ENCODE data around the gene DIO1. TPM values are rescaled to one million over a fixed set of nuclear protein-coding genes. Genes with fewer than 3 reads are reported as not detected.
A peak's percentile ranks its signal among the peaks of the same experiment; 100 is the strongest.

DIO1 gene
- total RNA-seq (2021) (not detected in 2 replicates), Bru-seq, nascent RNA (not detected), BruChase-seq, experiment 1, labeled RNA remaining after a 2-hour chase (percentile 7 among the genes with signal in this experiment), BruChase-seq, experiment 2, labeled RNA remaining after a 6-hour chase (not detected)
- long read RNA-seq, partial matches to known transcripts, result 0 of 3 reads
- long read RNA-seq, other reads (novel, unspliced or antisense), result 3 of 3 reads

DNA sequence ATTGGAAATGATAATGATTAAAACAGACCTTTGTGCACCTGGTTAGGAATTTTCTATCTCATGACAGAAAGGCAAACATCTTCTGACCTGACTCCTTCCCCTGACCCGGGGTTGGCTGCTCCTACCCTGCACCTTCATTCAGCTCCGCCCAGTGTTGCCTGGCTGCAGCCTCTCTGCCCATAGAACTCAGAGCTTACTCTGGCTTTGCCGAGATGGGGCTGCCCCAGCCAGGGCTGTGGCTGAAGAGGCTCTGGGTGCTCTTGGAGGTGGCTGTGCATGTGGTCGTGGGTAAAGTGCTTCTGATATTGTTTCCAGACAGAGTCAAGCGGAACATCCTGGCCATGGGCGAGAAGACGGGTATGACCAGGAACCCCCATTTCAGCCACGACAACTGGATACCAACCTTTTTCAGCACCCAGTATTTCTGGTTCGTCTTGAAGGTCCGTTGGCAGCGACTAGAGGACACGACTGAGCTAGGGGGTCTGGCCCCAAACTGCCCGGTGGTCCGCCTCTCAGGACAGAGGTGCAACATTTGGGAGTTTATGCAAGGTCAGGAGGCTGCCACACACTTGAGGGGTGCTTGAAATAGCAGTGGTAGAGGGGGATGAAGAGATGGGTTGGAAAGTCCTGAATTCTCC is at the start of gene DIO1:
Gene DIO1, plus strand, starts transcription at position 189 of the 638 bp plus-strand sequence. Its CDS starts 24 bp downstream, at position 213.
- no peak for DNase-seq
- TF ChIP-seq CTCF (conservative IDR thresholded peaks at IDR 0.05), result no peak
- TF ChIP-seq EZH2 (IDR thresholded peaks at IDR 0.05; ENCODE audit: low read depth), result no peak
- no peaks in the 10 kb centered on the region for H3K27me3 ChIP-seq (ENCODE audit: insufficient read depth, low read depth)
- intact Hi-C loops (cut with micrococcal nuclease; ENCODE audit: unreplicated experiment), result no loop called here
- POLR2A ChIA-PET (ENCODE audit: unreplicated experiment), result interaction anchor here (0.5 to 0.6 kb wide), 3 partner anchors 21 to 182 kb away, joined by 3 to 6 read pairs (median 5); no protein-coding TSS in a partner anchor
- H4K20me1 ChIP-seq (ENCODE audit: insufficient read depth), result no peaks in the 10 kb centered on the region
- CTCF ChIA-PET, result interaction anchor here (0.6 kb wide), 1 partner anchor 51 kb away, joined by 3 read pairs; the partner anchor contains the start of gene IFT25
- no peaks in the 10 kb centered on the region for H3K9me2 ChIP-seq (ENCODE audit: insufficient read depth)
- no peak within 1 kb of the TSS for H3K4me3 ChIP-seq
- H3K36me3 ChIP-seq (ENCODE audit: low read depth), result no peaks in the 10 kb centered on the region
- H3K9me3 ChIP-seq (ENCODE audit: insufficient read depth, low read depth), result no peaks in the 10 kb centered on the region
- BruUV-seq (replicated peaks), result no TSS peak
- H3K79me2 ChIP-seq (ENCODE audit: low read depth), result peaks cover 4% of the 10 kb centered on the region
- H3K4me1 ChIP-seq (replicated peaks; ENCODE audit: insufficient read depth), result peaks cover 28% of the 10 kb centered on the region
- no peak within 1 kb of the TSS for H3K4me2 ChIP-seq
- H3K27ac ChIP-seq, result no peak within 1 kb of the TSS
- peaks cover 18% of the 10 kb centered on the region for H3F3A ChIP-seq (ENCODE audit: insufficient read depth, low read depth)
- H2AFZ ChIP-seq, result no peak within 1 kb of the TSS

GRCh38 chr1:53847980-53848379 is 46.0 kb upstream of the DIO1 start:
- H3K27me3 ChIP-seq (ENCODE audit: insufficient read depth, low read depth), result no peaks in the 10 kb centered on the region
- H3K4me2 ChIP-seq, result no peak overlapping the region
- no peaks in the 10 kb centered on the region for H3K9me3 ChIP-seq (ENCODE audit: insufficient read depth, low read depth)
- no peaks in the 10 kb centered on the region for H3F3A ChIP-seq (ENCODE audit: insufficient read depth, low read depth)
- H3K4me3 ChIP-seq, result no peak overlapping the region
- DNase-seq, result no peak
- intact Hi-C loops (cut with micrococcal nuclease; ENCODE audit: unreplicated experiment), result no loop called here
- no peaks in the 10 kb centered on the region for H3K4me1 ChIP-seq (replicated peaks; ENCODE audit: insufficient read depth)
- no peak overlapping the region for H3K27ac ChIP-seq
- no peaks in the 10 kb centered on the region for H3K36me3 ChIP-seq (ENCODE audit: low read depth)
- H3K9me2 ChIP-seq (ENCODE audit: insufficient read depth), result no peaks in the 10 kb centered on the region
- no TSS peak for BruUV-seq (replicated peaks)
- CTCF ChIA-PET, result interaction anchor here (0.8 to 1.5 kb wide), 2 partner anchors 12 to 31 kb away, joined by 3 read pairs; no protein-coding TSS in a partner anchor
- H2AFZ ChIP-seq, result no peak overlapping the region
- no peak for TF ChIP-seq CTCF (conservative IDR thresholded peaks at IDR 0.05)
- no peak for TF ChIP-seq EZH2 (IDR thresholded peaks at IDR 0.05; ENCODE audit: low read depth)
- no peaks in the 10 kb centered on the region for H4K20me1 ChIP-seq (ENCODE audit: insufficient read depth)
- POLR2A ChIA-PET (ENCODE audit: unreplicated experiment), result no interaction called here
- H3K79me2 ChIP-seq (ENCODE audit: low read depth), result no peaks in the 10 kb centered on the region

- no peaks in the 10 kb centered on the region for H4K20me1 ChIP-seq (ENCODE audit: insufficient read depth)
- ChIA-PET CTCF (interaction anchor here (0.7 to 1.1 kb wide), 2 partner anchors 9 to 10 kb away, joined by 3 read pairs; no protein-coding TSS in a partner anchor), POLR2A (ENCODE audit: unreplicated experiment) (no interaction called here)
- H3K4me1 ChIP-seq (replicated peaks; ENCODE audit: insufficient read depth), result no peaks in the 10 kb centered on the region
- H3K4me2 ChIP-seq, result no peak overlapping the region
- no peak overlapping the region for H3K27ac ChIP-seq
- no peaks in the 10 kb centered on the region for H3K36me3 ChIP-seq (ENCODE audit: low read depth)
- H3K4me3 ChIP-seq, result no peak overlapping the region
- H2AFZ ChIP-seq, result no peak overlapping the region
- no peaks in the 10 kb centered on the region for H3K9me3 ChIP-seq (ENCODE audit: insufficient read depth, low read depth)
- H3K79me2 ChIP-seq (ENCODE audit: low read depth), result no peaks in the 10 kb centered on the region
- H3F3A ChIP-seq (ENCODE audit: insufficient read depth, low read depth), result no peaks in the 10 kb centered on the region
- DNase-seq, result no peak
- H3K27me3 ChIP-seq (ENCODE audit: insufficient read depth, low read depth), result no peaks in the 10 kb centered on the region
- intact Hi-C loops (cut with micrococcal nuclease; ENCODE audit: unreplicated experiment), result no loop called here
- no peak for TF ChIP-seq CTCF (conservative IDR thresholded peaks at IDR 0.05)
- no peak for TF ChIP-seq EZH2 (IDR thresholded peaks at IDR 0.05; ENCODE audit: low read depth)
- no peaks in the 10 kb centered on the region for H3K9me2 ChIP-seq (ENCODE audit: insufficient read depth)
- BruUV-seq (replicated peaks), result no TSS peak
These were observed 43.8 kb upstream of the DIO1 start for GRCh38 chr1:53850082-53850673.
